HG02571 (cell line): ENCODE results near the gene SORCS3.

Source experiments
- ATAC-seq: cut with Tn5 transposase; IDR thresholded peaks from one replicate; pipeline ENCODE4 v1.9.1; 2021; ENCODE audit warnings: mild to moderate bottlenecking, moderate library complexity; ENCODE audit not compliant: unreplicated experiment

Gene SORCS3

GRCh38 chr10:104641187-104641936, at the start of gene SORCS3:
TSS of gene SORCS3 (plus strand) at chr10:104641290.
- ATAC-seq, result no peak

- no peak for ATAC-seq
Measured at GRCh38 chr10:104591441-104591840, 49.6 kb upstream of the SORCS3 start.

- ATAC-seq, result no peak
Measured at GRCh38 chr10:104601166-104601565, 39.9 kb upstream of the SORCS3 start.

GRCh38 chr10:104608091-104608828, 32.8 kb upstream of the SORCS3 start:
- ATAC-seq, result no peak

GRCh38 chr10:104612571-104613205, 28.4 kb upstream of the SORCS3 start:
- ATAC-seq, result no peak

GRCh38 chr10:104613406-104613805, 27.7 kb upstream of the SORCS3 start:
- ATAC-seq, result no peak

- no peak for ATAC-seq
Measured at GRCh38 chr10:104614245-104614831, 26.8 kb upstream of the SORCS3 start.

- no peak for ATAC-seq
Measured at GRCh38 chr10:104615136-104615535, 26.0 kb upstream of the SORCS3 start.

- no peak for ATAC-seq
Measured at GRCh38 chr10:104617831-104618230, 23.3 kb upstream of the SORCS3 start.

GRCh38 chr10:104622175-104622574, 18.9 kb upstream of the SORCS3 start:
- ATAC-seq, result no peak

GRCh38 chr10:104622598-104623209, 18.4 kb upstream of the SORCS3 start:
- ATAC-seq, result no peak

GRCh38 chr10:104630731-104631130, 10.4 kb upstream of the SORCS3 start:
- no peak for ATAC-seq

GRCh38 chr10:104631946-104632345, 9.1 kb upstream of the SORCS3 start:
- ATAC-seq, result no peak

- ATAC-seq, result no peak
Measured at GRCh38 chr10:104638861-104639589, 2.1 kb upstream of the SORCS3 start.

GRCh38 chr10:104639590-104640338, 1.3 kb upstream of the SORCS3 start:
- ATAC-seq, result no peak

GRCh38 chr10:104640339-104641186, 527 bp upstream of the SORCS3 start:
- ATAC-seq, result no peak

- ATAC-seq, result no peak
Measured at GRCh38 chr10:104641937-104642657, 1.0 kb downstream of the SORCS3 start.

GRCh38 chr10:104642658-104643302, 1.7 kb downstream of the SORCS3 start:
- ATAC-seq, result no peak
